PC-9 (cell line): ENCODE results near the gene BRINP3. TPM values are rescaled to one million over a fixed set of nuclear protein-coding genes. Genes with fewer than 3 reads are reported as not detected.
A peak's percentile ranks its signal among the peaks of the same experiment; 100 is the strongest.

Experiments
- BruUV-seq: library from RNA; stranded (reverse); fragments of 400-500 nt; replicated peaks from 2 replicates; lab custom pipeline; 2021; lab: Mats Ljungman, UMichigan
- CTCF ChIA-PET: fragments of 300-600 bp; sonication (Branson Sonifier 250); formaldehyde crosslinking; loops from one replicate; lab custom pipeline; 2022; ENCODE audit warnings: antibody characterized with exemption; lab: Charles Lee
- POLR2A ChIA-PET: fragments of 300-600 bp; sonication (Branson Sonifier 250); formaldehyde crosslinking; loops from one replicate; lab custom pipeline; 2022; ENCODE audit warnings: antibody characterized with exemption; ENCODE audit not compliant: unreplicated experiment; lab: Charles Lee
- DNase-seq, 2 experiments: peaks; one replicate each; pipeline versions ENCODE4 v3.0.0 to v3.0.0-alpha.2; 2015 to 2022; ENCODE audit warnings: mixed read lengths in 1 of 2
- H2AFZ ChIP-seq: fragments of 200-600 bp; sonication (generic); 2 replicates; pipeline ENCODE4 v1.8.1; 2017; ENCODE audit warnings: antibody characterized with exemption
- H3F3A ChIP-seq: fragments of 200-600 bp; sonication (generic); 2 replicates; pipeline ENCODE4 v1.8.1; 2017; ENCODE audit warnings: antibody characterized with exemption, mild to moderate bottlenecking, low read depth; ENCODE audit not compliant: insufficient read depth
- H3K27ac ChIP-seq: fragments of 200-600 bp; sonication (generic); 2 replicates; pipeline ENCODE4 v1.6.1; 2016; ENCODE audit warnings: mixed run types
- H3K27me3 ChIP-seq: fragments of 200-600 bp; sonication (generic); 2 replicates; pipeline ENCODE4 v1.6.1; 2016; ENCODE audit warnings: low read depth, mixed run types; ENCODE audit not compliant: insufficient read depth
- H3K36me3 ChIP-seq: fragments of 200-600 bp; sonication (generic); 2 replicates; pipeline ENCODE4 v1.6.1; 2016; ENCODE audit warnings: low read depth, mixed run types
- H3K4me1 ChIP-seq: fragments of 200-600 bp; sonication (generic); replicated peaks from 2 replicates; pipeline ENCODE4 v1.6.1; 2016; ENCODE audit warnings: mixed run types; ENCODE audit not compliant: insufficient read depth
- H3K4me2 ChIP-seq: fragments of 200-600 bp; sonication (generic); 2 replicates; pipeline ENCODE4 v1.6.1; 2017; ENCODE audit warnings: mixed run types
- H3K4me3 ChIP-seq: fragments of 200-600 bp; sonication (generic); 2 replicates; pipeline ENCODE4 v1.6.1; 2016; ENCODE audit warnings: mixed run types
- H3K79me2 ChIP-seq: fragments of 200-600 bp; sonication (generic); 2 replicates; pipeline ENCODE4 v1.6.1; 2017; ENCODE audit warnings: low read depth, mixed run types
- H3K9me2 ChIP-seq: fragments of 200-600 bp; sonication (generic); 2 replicates; pipeline ENCODE4 v1.8.1; 2017; ENCODE audit warnings: mild to moderate bottlenecking; ENCODE audit not compliant: insufficient read depth
- H3K9me3 ChIP-seq: fragments of 200-600 bp; sonication (generic); 2 replicates; pipeline ENCODE4 v1.8.1; 2016; ENCODE audit warnings: low read depth; ENCODE audit not compliant: insufficient read depth
- H4K20me1 ChIP-seq: fragments of 200-600 bp; sonication (generic); 2 replicates; pipeline ENCODE4 v1.8.1; 2017; ENCODE audit not compliant: insufficient read depth
- CTCF ChIP-seq: fragments of 200-600 bp; sonication (generic); conservative IDR thresholded peaks from 2 replicates; pipeline ENCODE4 v1.6.1; 2017; ENCODE audit warnings: mixed run types, antibody characterized with exemption, mild to moderate bottlenecking, moderate library complexity
- EZH2 ChIP-seq: fragments of 200-600 bp; sonication (generic); IDR thresholded peaks from 2 replicates; pipeline ENCODE4 v1.8.0; 2017; ENCODE audit warnings: antibody characterized with exemption, low read depth
- intact Hi-C: fragments of 100-400 bp; cut with micrococcal nuclease; formaldehyde crosslinking; loops from one replicate; pipeline ENCODE4 v1.10.0; 2022; ENCODE audit not compliant: unreplicated experiment
- total RNA-seq: library from RNA; stranded (reverse); gene quantifications from 2 replicates; pipeline ENCODE4 v1.2.3, GENCODE V29; 2021

Gene BRINP3
- total RNA-seq, 1 experiment from 2014 or later = not detected

DNA sequence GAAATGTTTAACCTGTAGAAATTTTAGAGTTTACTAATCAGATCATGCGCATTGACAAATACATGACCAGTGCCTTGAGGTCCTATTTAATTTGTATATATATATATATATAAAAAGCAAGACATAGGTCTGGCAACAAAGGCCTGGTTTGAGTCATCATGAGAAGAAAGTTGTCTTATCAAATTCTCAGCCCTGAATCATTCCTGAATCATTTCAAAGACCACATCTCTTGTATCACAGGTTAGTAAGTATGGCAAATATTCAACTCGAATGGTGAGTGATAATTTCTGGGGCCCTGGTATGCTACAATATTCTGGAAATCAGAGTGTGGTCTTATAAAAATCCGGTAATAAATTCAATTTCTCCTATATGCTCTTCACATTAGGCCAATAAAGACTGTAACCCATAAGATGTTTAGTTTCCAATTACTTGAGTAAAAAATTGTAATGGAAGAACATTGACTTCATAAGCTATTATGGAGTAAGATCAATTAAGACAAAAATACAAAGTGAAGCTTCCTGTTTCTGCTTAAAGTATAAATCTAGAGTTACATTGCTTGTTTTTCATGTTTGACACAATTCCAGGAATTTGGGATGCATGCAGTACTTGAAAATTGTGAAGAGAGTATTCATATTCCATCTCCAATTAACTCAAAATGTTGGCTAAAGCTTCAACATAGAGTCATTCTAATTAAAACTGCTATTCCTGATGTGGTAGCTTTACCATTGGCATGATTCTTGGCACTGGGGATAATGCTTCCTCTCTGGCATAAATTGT is 309.4 kb downstream of the BRINP3 start:
- H3K4me1 ChIP-seq = peaks cover 16% of the 10 kb centered on the region
- no peaks in the 10 kb centered on the region for H4K20me1 ChIP-seq
- H3F3A ChIP-seq = no peaks in the 10 kb centered on the region
- no peaks in the 10 kb centered on the region for H3K79me2 ChIP-seq
- peak overlapping the region; percentile 49 for H3K27ac ChIP-seq
- H3K36me3 ChIP-seq = no peaks in the 10 kb centered on the region
- no peak for TF ChIP-seq CTCF
- TF ChIP-seq EZH2 = no peak
- no peak overlapping the region for H3K4me3 ChIP-seq
- no peaks in the 10 kb centered on the region for H3K9me2 ChIP-seq
- intact Hi-C loops = no loop called here
- H2AFZ ChIP-seq = 0 out of 2 replicates have a peak overlapping the region, but pooled peaks have one; percentile 52
- peaks cover 3% of the 10 kb centered on the region; the same call in 1 of the 2 replicates for H3K9me3 ChIP-seq
- no TSS peak for BruUV-seq
- no peaks in the 10 kb centered on the region for H3K27me3 ChIP-seq
- DNase-seq = peak; percentile 2 to 59
- POLR2A ChIA-PET = no interaction called here
- H3K4me2 ChIP-seq = peak overlapping the region; percentile 20; the same call in 1 of the 2 replicates
- CTCF ChIA-PET = no interaction called here

- POLR2A ChIA-PET = no interaction called here
- CTCF ChIA-PET = no interaction called here
These were observed 318.5 kb downstream of the BRINP3 start for GRCh38 chr1:190159146-190159545.

DNA sequence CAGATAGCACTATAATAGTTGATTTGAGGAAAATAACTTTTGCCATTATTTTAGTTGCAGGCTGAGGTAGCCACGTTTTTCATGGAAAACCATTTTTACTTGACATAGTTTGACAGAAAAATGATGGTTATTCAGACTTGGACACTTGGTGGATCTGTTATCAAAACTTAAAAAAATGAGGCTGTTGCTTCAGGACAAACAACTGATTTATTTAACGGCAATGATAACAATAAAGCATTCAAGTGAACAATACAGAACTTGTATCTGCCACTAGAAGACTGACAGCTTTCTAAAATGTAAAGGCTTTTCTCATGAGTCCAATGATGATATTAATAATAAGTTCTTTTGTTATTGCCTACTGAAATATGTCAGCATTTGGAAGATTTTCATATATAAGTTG is 322.9 kb downstream of the BRINP3 start:
- H3K4me2 ChIP-seq = no peak overlapping the region
- no peak overlapping the region for H3K4me3 ChIP-seq
- no peaks in the 10 kb centered on the region for H3F3A ChIP-seq
- H3K36me3 ChIP-seq = no peaks in the 10 kb centered on the region
- POLR2A ChIA-PET = interaction anchor here (0.6 kb wide), 1 partner anchor 84 kb away, joined by 5 read pairs; no protein-coding TSS in a partner anchor
- H3K4me1 ChIP-seq = no peaks in the 10 kb centered on the region
- no peaks in the 10 kb centered on the region for H3K9me2 ChIP-seq
- no peak for DNase-seq
- H3K9me3 ChIP-seq = no peaks in the 10 kb centered on the region
- H3K79me2 ChIP-seq = no peaks in the 10 kb centered on the region
- H3K27me3 ChIP-seq = no peaks in the 10 kb centered on the region
- BruUV-seq = no TSS peak
- no peak for TF ChIP-seq EZH2
- no peak for TF ChIP-seq CTCF
- H3K27ac ChIP-seq = no peak overlapping the region
- CTCF ChIA-PET = no interaction called here
- intact Hi-C loops = no loop called here
- no peaks in the 10 kb centered on the region for H4K20me1 ChIP-seq
- no peak overlapping the region for H2AFZ ChIP-seq

More at GRCh38 chr1:190159146-190159545, 318.5 kb downstream of the BRINP3 start:
- Histone ChIP-seq H3K9me2 (no peaks in the 10 kb centered on the region), H3K79me2 (no peaks in the 10 kb centered on the region), H3K27me3 (no peaks in the 10 kb centered on the region), H4K20me1 (no peaks in the 10 kb centered on the region), H2AFZ (peak overlapping the region; percentile 70), H3K36me3 (no peaks in the 10 kb centered on the region), H3K4me3 (no peak overlapping the region), H3F3A (no peaks in the 10 kb centered on the region), H3K4me2 (no peak overlapping the region), H3K9me3 (no peaks in the 10 kb centered on the region), H3K27ac (no peak overlapping the region), H3K4me1 (no peaks in the 10 kb centered on the region)
- no peak for TF ChIP-seq EZH2
- TF ChIP-seq CTCF = no peak
- no TSS peak for BruUV-seq
- intact Hi-C loops = no loop called here
- DNase-seq = no peak
